CD4-positive, alpha-beta T cell treated with Interleukin-1 beta for 1 hour (primary cell): ENCODE results near the gene RSRC1.
"Not testable (repeated sequence)": the region's sequence is repeated elsewhere in the genome, so short reads cannot be mapped to it uniquely, and the experiment has no call there.

Source experiments
- DNase-seq, 2 donors: peaks; one replicate each; pipeline ENCODE4 v3.0.0-alpha.2; 2020 to 2022

Gene RSRC1

GRCh38 chr3:158479051-158479450 lies 369.2 kb downstream of the RSRC1 start:
- no peak for DNase-seq

- no peak for DNase-seq
Observed at GRCh38 chr3:158483701-158484235, 373.9 kb downstream of the RSRC1 start.

GRCh38 chr3:158486200-158486599 lies 376.3 kb downstream of the RSRC1 start:
- no peak for DNase-seq

GRCh38 chr3:158488670-158489069 lies 378.8 kb downstream of the RSRC1 start:
- no peak for DNase-seq

- no peak for DNase-seq
Observed at GRCh38 chr3:158489181-158489580, 379.3 kb downstream of the RSRC1 start.

- DNase-seq = no peak
Observed at GRCh38 chr3:158491968-158492367, 382.1 kb downstream of the RSRC1 start.

- no peak for DNase-seq
Observed at GRCh38 chr3:158492685-158493084, 382.8 kb downstream of the RSRC1 start.

GRCh38 chr3:158493931-158494330 lies 384.0 kb downstream of the RSRC1 start:
- no peak for DNase-seq

- DNase-seq = no peak
Observed at GRCh38 chr3:158494673-158495072, 384.8 kb downstream of the RSRC1 start.

GRCh38 chr3:158495398-158495902 lies 385.6 kb downstream of the RSRC1 start:
- not testable (repeated sequence) for DNase-seq

- no peak for DNase-seq
Observed at GRCh38 chr3:158505117-158505516, 395.2 kb downstream of the RSRC1 start.

- DNase-seq = no peak
Observed at GRCh38 chr3:158506456-158506855, 396.6 kb downstream of the RSRC1 start.

- DNase-seq = no peak
Observed at GRCh38 chr3:158508481-158508880, 398.6 kb downstream of the RSRC1 start.

GRCh38 chr3:158509891-158510290 lies 400.0 kb downstream of the RSRC1 start:
- DNase-seq = no peak

GRCh38 chr3:158516729-158517128 lies 406.8 kb downstream of the RSRC1 start:
- DNase-seq = not testable (repeated sequence)

- DNase-seq = no peak
Observed at GRCh38 chr3:158519776-158520175, 409.9 kb downstream of the RSRC1 start.

GRCh38 chr3:158520433-158520832 lies 410.5 kb downstream of the RSRC1 start:
- DNase-seq = no peak

- DNase-seq = no peak
Observed at GRCh38 chr3:158522221-158523136, 412.6 kb downstream of the RSRC1 start.

GRCh38 chr3:158528076-158528674 lies 418.3 kb downstream of the RSRC1 start:
- no peak for DNase-seq

- no peak for DNase-seq
Observed at GRCh38 chr3:158531334-158531733, 421.4 kb downstream of the RSRC1 start.

- peak in 1 of 2 donors; percentile 16 for DNase-seq
Observed at GRCh38 chr3:158532099-158532734, 422.3 kb downstream of the RSRC1 start.

- DNase-seq = no peak
Observed at GRCh38 chr3:158535918-158536317, 426.0 kb downstream of the RSRC1 start.

- peak; percentile 1 to 56 for DNase-seq
Observed at GRCh38 chr3:158539414-158540014, 429.6 kb downstream of the RSRC1 start.
